ENCODE measurements around the gene MAP3K1.

MAP3K1 gene

GRCh38 chr5:56909294-56910209, 94.2 kb downstream of the MAP3K1 start, which contains the start of gene SETD9:
TSS of gene SETD9 (plus strand) at chr5:56909596. CDS start at chr5:56909646, 50 bp downstream.
- DNase-seq (ENCODE audit: low read depth in 2 of 2): peak; percentile 67 to 82

- DNase-seq (ENCODE audit: low read depth in 2 of 2): peak in 1 of 2 donors; percentile 1
Measured at GRCh38 chr5:56910210-56910965, 95.0 kb downstream of the MAP3K1 start.

- no peak for DNase-seq (ENCODE audit: low read depth in 2 of 2)
Measured at GRCh38 chr5:56913766-56914165, 98.4 kb downstream of the MAP3K1 start.

GRCh38 chr5:56914678-56915077, 99.3 kb downstream of the MAP3K1 start:
- DNase-seq (ENCODE audit: low read depth in 2 of 2): no peak

- DNase-seq (ENCODE audit: low read depth in 2 of 2): no peak
Measured at GRCh38 chr5:56917534-56917933, 102.2 kb downstream of the MAP3K1 start.

GRCh38 chr5:56918054-56918453, 102.7 kb downstream of the MAP3K1 start:
- DNase-seq (ENCODE audit: low read depth in 2 of 2): no peak

GRCh38 chr5:56919942-56920662, 104.8 kb downstream of the MAP3K1 start:
- no peak for DNase-seq (ENCODE audit: low read depth in 2 of 2)

GRCh38 chr5:56922922-56923321, 107.6 kb downstream of the MAP3K1 start:
- no peak for DNase-seq (ENCODE audit: low read depth in 2 of 2)

- no peak for DNase-seq (ENCODE audit: low read depth in 2 of 2)
Measured at GRCh38 chr5:56934325-56934724, 119.0 kb downstream of the MAP3K1 start.

GRCh38 chr5:56938858-56939257, 123.5 kb downstream of the MAP3K1 start:
- no peak for DNase-seq (ENCODE audit: low read depth in 2 of 2)

- no peak for DNase-seq (ENCODE audit: low read depth in 2 of 2)
Measured at GRCh38 chr5:56941981-56942380, 126.6 kb downstream of the MAP3K1 start.
